Pons (tissue), 1 donor: ENCODE results near the gene ELL.
A peak's percentile ranks its signal among the peaks of the same experiment; 100 is the strongest.

Experiments used
- DNase-seq: peaks from one replicate; pipeline ENCODE4 v3.0.0-alpha.2; 2016; ENCODE audit warnings: low spot score

The ELL gene

GRCh38 chr19:18504886-18505610 lies 16.8 kb downstream of the ELL start:
- DNase-seq: no peak

GRCh38 chr19:18503971-18504885 lies 17.6 kb downstream of the ELL start:
- DNase-seq: no peak

- no peak for DNase-seq
These were observed 18.4 kb downstream of the ELL start for GRCh38 chr19:18503337-18503970.

GRCh38 chr19:18502638-18503294 lies 19.1 kb downstream of the ELL start:
- peak; percentile 54 for DNase-seq

- DNase-seq: no peak
These were observed 19.6 kb downstream of the ELL start for GRCh38 chr19:18502246-18502637.

GRCh38 chr19:18501832-18502231 lies 20.0 kb downstream of the ELL start:
- DNase-seq: no peak

GRCh38 chr19:18501351-18501750 lies 20.5 kb downstream of the ELL start:
- no peak for DNase-seq

GRCh38 chr19:18500799-18501198 lies 21.1 kb downstream of the ELL start:
- no peak for DNase-seq

GRCh38 chr19:18500376-18500775 lies 21.5 kb downstream of the ELL start:
- no peak for DNase-seq

GRCh38 chr19:18499055-18499775 lies 22.7 kb downstream of the ELL start:
- no peak for DNase-seq

GRCh38 chr19:18496980-18497256 lies 25.0 kb downstream of the ELL start:
- no peak for DNase-seq

- no peak for DNase-seq
These were observed 25.5 kb downstream of the ELL start for GRCh38 chr19:18496167-18496979.

- DNase-seq: no peak
These were observed 26.5 kb downstream of the ELL start for GRCh38 chr19:18495204-18495911.

GRCh38 chr19:18494267-18494607 lies 27.6 kb downstream of the ELL start:
- no peak for DNase-seq

- DNase-seq: no peak
These were observed 28.2 kb downstream of the ELL start for GRCh38 chr19:18493440-18494266.

- no peak for DNase-seq
These were observed 29.6 kb downstream of the ELL start for GRCh38 chr19:18491995-18492953.

- no peak for DNase-seq
These were observed 31.1 kb downstream of the ELL start for GRCh38 chr19:18490728-18491127.

GRCh38 chr19:18489627-18490184 lies 32.2 kb downstream of the ELL start:
- DNase-seq: no peak
